Activated T-helper 17 cell treated with anti-CD3 and anti-CD28 coated beads, Interleukin-2, amount 50 U/mL, for 72 hours (primary cell): ENCODE results near the gene CENPT. TPM values are rescaled to one million over a fixed set of nuclear protein-coding genes. Genes with fewer than 3 reads are reported as not detected.
"Not testable (repeated sequence)": the region's sequence is repeated elsewhere in the genome, so short reads cannot be mapped to it uniquely, and the experiment has no call there.

Experiments
- ATAC-seq: fragments of 150-1000 bp; cut with Tn5 transposase; replicated peaks from 2 replicates; pipeline ENCODE4 v1.10.0; 2021; ENCODE audit warnings: mild to moderate bottlenecking, moderate library complexity
- H3K27ac Mint-ChIP-seq: one replicate; pipeline ENCODE4 v1.8.0; 2022; ENCODE audit warnings: mixed read lengths
- H3K27me3 Mint-ChIP-seq: one replicate; pipeline ENCODE4 v1.8.0; 2022; ENCODE audit warnings: mixed read lengths
- H3K36me3 Mint-ChIP-seq: one replicate; pipeline ENCODE4 v1.8.0; 2022; ENCODE audit warnings: low read depth, mild to moderate bottlenecking, mixed read lengths
- H3K4me1 Mint-ChIP-seq: one replicate; pipeline ENCODE4 v1.8.0; 2022; ENCODE audit warnings: mixed read lengths
- H3K4me3 Mint-ChIP-seq: one replicate; pipeline ENCODE4 v1.8.0; 2022; ENCODE audit warnings: mild to moderate bottlenecking, mixed read lengths
- H3K9me3 Mint-ChIP-seq: one replicate; pipeline ENCODE4 v1.8.0; 2022; ENCODE audit warnings: mixed read lengths
- total RNA-seq, 2 donors: library from RNA; stranded (reverse); gene quantifications; one replicate each; pipeline ENCODE4 v1.2.3, GENCODE V29; 2022

Gene CENPT
- total RNA-seq, 2 donors from 2014 or later: 61.4 to 64.2 TPM

GRCh38 chr16:67846320-67847063, 1.0 kb downstream of the CENPT start, which contains the start of gene NUTF2:
NUTF2 (plus strand) TSS chr16:67846933; CDS start chr16:67865131, 18,198 bp downstream.
- no peaks in the 10 kb centered on the region for H3K27me3 Mint-ChIP-seq
- H3K36me3 Mint-ChIP-seq: peaks cover 43% of the 10 kb centered on the region
- peaks cover 12% of the 10 kb centered on the region for H3K4me1 Mint-ChIP-seq
- peak within 1 kb of the TSS; percentile 88 for H3K4me3 Mint-ChIP-seq
- H3K27ac Mint-ChIP-seq: peak within 1 kb of the TSS; percentile 91
- peak; percentile 78 for ATAC-seq
- H3K9me3 Mint-ChIP-seq: no peaks in the 10 kb centered on the region

- peaks cover 15% of the 10 kb centered on the region for H3K4me1 Mint-ChIP-seq
- H3K27ac Mint-ChIP-seq: peak overlapping the region; percentile 91
- peak overlapping the region; percentile 88 for H3K4me3 Mint-ChIP-seq
- no peaks in the 10 kb centered on the region for H3K27me3 Mint-ChIP-seq
- ATAC-seq: no peak
- peaks cover 43% of the 10 kb centered on the region for H3K36me3 Mint-ChIP-seq
- no peaks in the 10 kb centered on the region for H3K9me3 Mint-ChIP-seq
Measured at GRCh38 chr16:67846063-67846319, 1.5 kb downstream of the CENPT start.

- peaks cover 15% of the 10 kb centered on the region for H3K4me1 Mint-ChIP-seq
- no peak for ATAC-seq
Measured at GRCh38 chr16:67845291-67846062, 2.0 kb downstream of the CENPT start.

GRCh38 chr16:67844497-67844896, 3.0 kb downstream of the CENPT start:
- Mint-ChIP-seq H3K27me3 (no peaks in the 10 kb centered on the region), H3K9me3 (no peaks in the 10 kb centered on the region), H3K36me3 (peaks cover 33% of the 10 kb centered on the region), H3K27ac (no peak overlapping the region), H3K4me3 (peak overlapping the region; percentile 88), H3K4me1 (peaks cover 15% of the 10 kb centered on the region)
- ATAC-seq: no peak

More at GRCh38 chr16:67845291-67846062, 2.0 kb downstream of the CENPT start:
- Mint-ChIP-seq H3K36me3 (peaks cover 42% of the 10 kb centered on the region), H3K27ac (peak overlapping the region; percentile 91), H3K9me3 (no peaks in the 10 kb centered on the region), H3K4me3 (peak overlapping the region; percentile 88), H3K27me3 (no peaks in the 10 kb centered on the region)

GRCh38 chr16:67843343-67843765, 4.1 kb downstream of the CENPT start:
- Mint-ChIP-seq H3K36me3 (peaks cover 33% of the 10 kb centered on the region), H3K27me3 (no peaks in the 10 kb centered on the region)

GRCh38 chr16:67842509-67843342, 4.8 kb downstream of the CENPT start:
- no peaks in the 10 kb centered on the region for H3K27me3 Mint-ChIP-seq
- peak; percentile 22 for ATAC-seq
- H3K27ac Mint-ChIP-seq: peak overlapping the region; percentile 86
- peaks cover 15% of the 10 kb centered on the region for H3K4me1 Mint-ChIP-seq
- H3K36me3 Mint-ChIP-seq: peaks cover 30% of the 10 kb centered on the region
- H3K4me3 Mint-ChIP-seq: peak overlapping the region; percentile 88
- H3K9me3 Mint-ChIP-seq: no peaks in the 10 kb centered on the region

More at GRCh38 chr16:67843343-67843765, 4.1 kb downstream of the CENPT start:
- H3K4me1 Mint-ChIP-seq: peaks cover 15% of the 10 kb centered on the region
- H3K9me3 Mint-ChIP-seq: no peaks in the 10 kb centered on the region
- no peak for ATAC-seq
- H3K4me3 Mint-ChIP-seq: peak overlapping the region; percentile 88
- peak overlapping the region; percentile 86 for H3K27ac Mint-ChIP-seq

GRCh38 chr16:67841816-67842508, 5.5 kb downstream of the CENPT start, which contains the start of gene THAP11:
THAP11 (plus strand) TSS chr16:67842320; CDS start chr16:67842555, 235 bp downstream.
- Mint-ChIP-seq H3K9me3 (no peaks in the 10 kb centered on the region), H3K27me3 (no peaks in the 10 kb centered on the region), H3K36me3 (peaks cover 27% of the 10 kb centered on the region), H3K4me3 (peak within 1 kb of the TSS; percentile 88), H3K27ac (peak within 1 kb of the TSS; percentile 86), H3K4me1 (peaks cover 15% of the 10 kb centered on the region)
- peak; percentile 60 for ATAC-seq

GRCh38 chr16:67841198-67841815, 6.2 kb downstream of the CENPT start:
- Mint-ChIP-seq H3K27me3 (no peaks in the 10 kb centered on the region), H3K4me1 (peaks cover 15% of the 10 kb centered on the region), H3K4me3 (peak overlapping the region; percentile 88), H3K27ac (peak overlapping the region; percentile 86), H3K9me3 (no peaks in the 10 kb centered on the region), H3K36me3 (peaks cover 26% of the 10 kb centered on the region)
- no peak for ATAC-seq

- H3K4me1 Mint-ChIP-seq: peaks cover 6% of the 10 kb centered on the region
- H3K4me3 Mint-ChIP-seq: no peak overlapping the region
- H3K27me3 Mint-ChIP-seq: no peaks in the 10 kb centered on the region
Measured at GRCh38 chr16:67837811-67838210, 9.7 kb downstream of the CENPT start.

GRCh38 chr16:67837190-67837589, 10.3 kb downstream of the CENPT start:
- H3K36me3 Mint-ChIP-seq, H3K4me3 Mint-ChIP-seq, H3K27ac Mint-ChIP-seq, H3K9me3 Mint-ChIP-seq, H3K4me1 Mint-ChIP-seq, ATAC-seq, H3K27me3 Mint-ChIP-seq: not testable (repeated sequence)

More at GRCh38 chr16:67837811-67838210, 9.7 kb downstream of the CENPT start:
- H3K36me3 Mint-ChIP-seq: peaks cover 2% of the 10 kb centered on the region
- ATAC-seq: no peak
- H3K9me3 Mint-ChIP-seq: no peaks in the 10 kb centered on the region
- peak overlapping the region; percentile 31 for H3K27ac Mint-ChIP-seq

GRCh38 chr16:67834242-67834614, 13.3 kb downstream of the CENPT start:
- Mint-ChIP-seq H3K27ac (peak overlapping the region; percentile 90), H3K36me3 (peaks cover 21% of the 10 kb centered on the region), H3K9me3 (no peaks in the 10 kb centered on the region), H3K4me3 (peak overlapping the region; percentile 89), H3K27me3 (no peaks in the 10 kb centered on the region), H3K4me1 (no peaks in the 10 kb centered on the region)
- ATAC-seq: no peak

- no peaks in the 10 kb centered on the region for H3K4me1 Mint-ChIP-seq
- peak; percentile 100 for ATAC-seq
- H3K27ac Mint-ChIP-seq: peak overlapping the region; percentile 90
- peaks cover 21% of the 10 kb centered on the region for H3K36me3 Mint-ChIP-seq
- no peaks in the 10 kb centered on the region for H3K27me3 Mint-ChIP-seq
- peak overlapping the region; percentile 89 for H3K4me3 Mint-ChIP-seq
- H3K9me3 Mint-ChIP-seq: no peaks in the 10 kb centered on the region
Measured at GRCh38 chr16:67833415-67834241, 13.9 kb downstream of the CENPT start.

GRCh38 chr16:67833030-67833414, 14.5 kb downstream of the CENPT start:
- Mint-ChIP-seq H3K36me3 (peaks cover 21% of the 10 kb centered on the region), H3K27ac (peak overlapping the region; percentile 90), H3K27me3 (no peaks in the 10 kb centered on the region), H3K9me3 (no peaks in the 10 kb centered on the region), H3K4me3 (peak overlapping the region; percentile 89), H3K4me1 (no peaks in the 10 kb centered on the region)
- no peak for ATAC-seq
